HG02623 (cell line): ENCODE data around the gene DRP2.
"Not testable (repeated sequence)": the region's sequence is repeated elsewhere in the genome, so short reads cannot be mapped to it uniquely, and the experiment has no call there.

Source experiments
- ATAC-seq: cut with Tn5 transposase; IDR thresholded peaks from one replicate; pipeline ENCODE4 v1.9.1; 2021; ENCODE audit warnings: moderate library complexity; ENCODE audit not compliant: unreplicated experiment

The DRP2 gene, protein sequence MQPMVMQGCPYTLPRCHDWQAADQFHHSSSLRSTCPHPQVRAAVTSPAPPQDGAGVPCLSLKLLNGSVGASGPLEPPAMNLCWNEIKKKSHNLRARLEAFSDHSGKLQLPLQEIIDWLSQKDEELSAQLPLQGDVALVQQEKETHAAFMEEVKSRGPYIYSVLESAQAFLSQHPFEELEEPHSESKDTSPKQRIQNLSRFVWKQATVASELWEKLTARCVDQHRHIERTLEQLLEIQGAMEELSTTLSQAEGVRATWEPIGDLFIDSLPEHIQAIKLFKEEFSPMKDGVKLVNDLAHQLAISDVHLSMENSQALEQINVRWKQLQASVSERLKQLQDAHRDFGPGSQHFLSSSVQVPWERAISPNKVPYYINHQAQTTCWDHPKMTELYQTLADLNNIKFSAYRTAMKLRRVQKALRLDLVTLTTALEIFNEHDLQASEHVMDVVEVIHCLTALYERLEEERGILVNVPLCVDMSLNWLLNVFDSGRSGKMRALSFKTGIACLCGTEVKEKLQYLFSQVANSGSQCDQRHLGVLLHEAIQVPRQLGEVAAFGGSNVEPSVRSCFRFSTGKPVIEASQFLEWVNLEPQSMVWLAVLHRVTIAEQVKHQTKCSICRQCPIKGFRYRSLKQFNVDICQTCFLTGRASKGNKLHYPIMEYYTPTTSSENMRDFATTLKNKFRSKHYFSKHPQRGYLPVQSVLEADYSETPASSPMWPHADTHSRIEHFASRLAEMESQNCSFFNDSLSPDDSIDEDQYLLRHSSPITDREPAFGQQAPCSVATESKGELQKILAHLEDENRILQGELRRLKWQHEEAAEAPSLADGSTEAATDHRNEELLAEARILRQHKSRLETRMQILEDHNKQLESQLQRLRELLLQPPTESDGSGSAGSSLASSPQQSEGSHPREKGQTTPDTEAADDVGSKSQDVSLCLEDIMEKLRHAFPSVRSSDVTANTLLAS

GRCh38 chrX:101219116-101219863, at the start of gene DRP2:
DRP2 (plus strand) TSS chrX:101219786; CDS start chrX:101231648, 11,862 bp downstream.
- ATAC-seq, result no peak

DNA sequence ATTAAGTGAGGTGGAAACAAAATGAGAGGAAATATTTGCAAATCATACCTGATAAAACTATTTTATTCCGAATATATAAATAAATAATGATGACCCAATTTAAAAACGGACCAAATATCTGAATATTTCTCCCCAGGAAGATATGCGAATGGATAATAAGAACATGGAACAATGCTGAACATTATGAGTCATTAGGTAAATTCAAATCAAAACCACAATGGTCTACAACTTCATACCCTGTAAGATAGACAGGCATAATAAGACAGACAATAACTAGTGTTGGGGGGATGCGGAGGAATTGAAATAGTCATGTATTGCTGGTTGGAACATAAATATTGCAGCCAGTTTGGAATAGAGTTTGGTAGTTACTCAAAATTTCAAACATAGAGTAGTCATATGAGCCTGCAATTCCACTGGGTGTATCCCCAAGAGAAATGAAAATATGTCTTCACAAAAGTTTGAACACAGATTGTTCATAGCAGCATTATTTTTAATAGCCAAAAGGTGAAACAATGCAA, 47.6 kb upstream of the DRP2 start:
- ATAC-seq, result no peak

DNA sequence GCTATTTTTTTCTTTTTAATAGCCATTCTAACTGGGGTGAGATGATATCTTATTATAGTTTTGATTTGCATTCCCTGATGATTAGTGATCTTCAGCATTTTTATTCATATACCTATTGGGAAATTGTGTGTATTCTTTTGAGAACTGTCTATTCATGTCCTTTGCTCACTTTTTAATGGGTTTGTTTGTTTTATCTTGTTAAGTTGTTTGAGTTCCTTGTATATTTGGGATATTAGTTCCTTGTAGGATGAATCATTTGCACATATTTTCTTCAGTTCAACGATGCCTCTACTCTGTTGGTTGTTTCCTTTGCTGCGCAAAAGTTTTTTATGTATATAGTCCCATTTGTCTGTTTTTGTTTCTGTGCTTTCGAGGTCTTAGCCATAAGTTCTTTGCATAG, 43.1 kb upstream of the DRP2 start:
- ATAC-seq, result no peak

DNA sequence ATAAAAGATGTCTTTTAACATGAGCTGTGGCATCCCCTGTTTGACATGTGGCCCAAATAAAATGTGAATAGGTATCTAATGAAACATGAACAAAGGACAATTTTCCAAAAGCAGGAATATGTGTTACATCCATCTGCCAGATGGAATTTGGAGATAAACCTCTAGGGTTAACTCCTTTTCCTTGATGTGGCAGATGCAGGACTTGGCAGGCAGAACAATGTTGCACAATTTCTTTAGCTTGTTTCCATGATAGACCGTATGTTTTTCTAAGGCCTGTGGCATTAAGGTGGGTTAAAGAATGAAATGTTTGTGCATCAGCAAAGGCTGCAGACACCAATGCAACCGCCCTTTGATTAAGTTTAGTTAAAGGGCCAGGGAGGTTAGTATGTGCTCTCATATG, 34.7 kb upstream of the DRP2 start:
- ATAC-seq, result not testable (repeated sequence)

- ATAC-seq, result not testable (repeated sequence)
These were observed 31.6 kb upstream of the DRP2 start for GRCh38 chrX:101187961-101188360.

DNA sequence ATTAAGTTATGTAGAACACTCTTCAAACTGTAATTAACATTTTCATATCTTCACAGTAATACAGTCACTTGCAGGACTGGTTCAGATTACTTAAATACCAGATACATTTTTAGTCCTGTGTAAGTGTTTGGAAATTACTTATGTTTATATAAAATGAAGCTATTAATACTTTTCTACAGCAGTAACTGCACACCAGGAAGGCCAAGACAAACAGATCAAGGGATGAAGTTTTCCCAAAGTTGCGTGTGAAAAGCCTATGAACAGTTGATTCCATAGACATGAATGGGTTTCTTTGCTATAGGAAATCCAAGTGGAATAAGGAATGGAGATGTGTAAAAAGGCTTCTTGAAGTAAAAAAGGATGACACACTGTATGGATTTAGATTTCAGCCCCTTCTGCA, 28.9 kb upstream of the DRP2 start:
- ATAC-seq, result no peak

DNA sequence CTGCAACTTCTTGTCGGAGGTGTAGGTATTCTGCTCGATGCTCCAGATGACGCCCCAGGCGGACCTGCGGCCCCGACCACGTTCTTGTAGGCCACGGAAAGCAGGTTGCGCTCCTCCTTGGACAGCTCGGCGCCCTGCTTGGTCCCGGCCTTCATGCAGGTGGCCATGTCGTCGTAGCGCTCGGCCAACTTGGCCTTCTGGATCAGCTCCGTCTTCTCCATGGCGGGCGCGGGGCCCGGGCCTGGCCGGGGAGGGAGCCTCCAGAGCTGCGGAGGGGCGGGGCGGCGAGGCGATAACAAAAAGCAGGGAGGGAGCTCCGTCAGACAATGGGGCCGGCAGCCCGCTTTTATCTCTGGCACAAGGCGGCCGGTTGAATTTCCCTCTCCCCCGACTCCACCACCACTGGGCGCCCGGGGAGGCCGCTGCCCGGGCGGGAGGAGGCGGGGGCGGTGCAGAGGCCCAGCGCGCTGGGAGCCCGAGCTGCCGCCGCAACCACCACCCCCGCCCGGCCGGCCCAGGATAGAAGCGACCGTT, 28.3 kb upstream of the DRP2 start:
- ATAC-seq, result no peak

DNA sequence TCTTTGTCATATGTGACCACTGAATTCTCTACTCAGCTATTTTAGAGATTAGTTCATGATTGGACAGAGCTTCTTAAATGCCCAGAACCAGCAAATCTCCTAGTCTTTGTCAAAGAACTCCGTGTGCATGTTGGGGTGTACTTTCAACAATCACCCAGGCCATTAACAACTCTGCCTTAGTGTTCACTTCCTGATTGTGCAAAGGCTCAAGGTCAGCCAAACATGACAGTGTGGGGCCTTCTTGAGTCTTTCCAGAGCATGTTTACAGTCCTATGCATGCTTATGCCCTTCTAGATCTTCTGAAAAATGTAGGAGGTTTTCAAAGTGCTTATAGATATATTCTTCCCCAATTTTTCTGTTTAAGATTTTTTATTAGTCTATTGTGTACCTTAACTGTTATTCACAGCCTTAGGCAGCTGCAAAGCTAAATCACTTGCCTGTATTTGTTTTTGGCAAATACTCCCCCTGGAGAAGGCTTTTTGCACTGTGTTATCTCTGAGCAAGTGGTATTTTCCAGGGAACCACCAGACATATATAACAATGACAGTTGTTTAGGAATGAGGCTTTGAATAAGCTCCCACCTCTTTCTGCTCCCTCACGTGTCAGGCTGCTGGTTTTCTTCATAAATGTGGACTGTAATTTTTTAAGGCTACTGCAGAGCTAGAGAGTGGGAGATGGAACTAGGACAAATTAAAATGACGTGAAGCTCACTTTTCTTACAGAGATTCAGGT, 24.0 kb upstream of the DRP2 start:
- no peak for ATAC-seq

DNA sequence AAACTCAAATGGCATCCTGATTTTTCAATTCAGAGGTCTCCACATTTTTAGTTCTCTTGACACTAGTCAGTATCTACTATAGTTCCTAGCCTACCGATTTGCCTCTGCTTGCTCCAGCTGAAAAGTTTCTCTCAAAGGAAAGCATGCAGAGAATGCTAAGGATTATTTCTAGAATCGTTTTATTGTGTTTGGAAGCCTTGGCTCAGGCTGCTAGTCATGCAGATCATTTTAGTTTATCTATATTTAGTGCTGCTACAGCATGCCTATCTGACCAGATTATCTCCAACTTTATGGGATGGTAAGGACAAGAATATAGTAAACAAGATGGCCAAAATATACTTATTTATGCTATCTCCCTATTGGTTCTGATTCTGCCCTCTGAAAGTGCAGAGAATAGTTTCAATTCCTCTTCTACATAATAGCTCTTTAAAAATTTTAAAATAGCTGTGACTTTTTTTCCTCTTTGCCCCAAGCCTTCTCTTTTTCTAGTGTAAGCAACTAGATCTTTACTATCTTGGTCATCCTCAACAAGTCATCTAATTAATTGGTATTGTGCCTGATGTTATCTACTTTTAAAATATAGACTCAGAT, 15.7 kb upstream of the DRP2 start:
- no peak for ATAC-seq

GRCh38 chrX:101206471-101206870, 13.1 kb upstream of the DRP2 start:
- ATAC-seq, result peak; percentile 78

DNA sequence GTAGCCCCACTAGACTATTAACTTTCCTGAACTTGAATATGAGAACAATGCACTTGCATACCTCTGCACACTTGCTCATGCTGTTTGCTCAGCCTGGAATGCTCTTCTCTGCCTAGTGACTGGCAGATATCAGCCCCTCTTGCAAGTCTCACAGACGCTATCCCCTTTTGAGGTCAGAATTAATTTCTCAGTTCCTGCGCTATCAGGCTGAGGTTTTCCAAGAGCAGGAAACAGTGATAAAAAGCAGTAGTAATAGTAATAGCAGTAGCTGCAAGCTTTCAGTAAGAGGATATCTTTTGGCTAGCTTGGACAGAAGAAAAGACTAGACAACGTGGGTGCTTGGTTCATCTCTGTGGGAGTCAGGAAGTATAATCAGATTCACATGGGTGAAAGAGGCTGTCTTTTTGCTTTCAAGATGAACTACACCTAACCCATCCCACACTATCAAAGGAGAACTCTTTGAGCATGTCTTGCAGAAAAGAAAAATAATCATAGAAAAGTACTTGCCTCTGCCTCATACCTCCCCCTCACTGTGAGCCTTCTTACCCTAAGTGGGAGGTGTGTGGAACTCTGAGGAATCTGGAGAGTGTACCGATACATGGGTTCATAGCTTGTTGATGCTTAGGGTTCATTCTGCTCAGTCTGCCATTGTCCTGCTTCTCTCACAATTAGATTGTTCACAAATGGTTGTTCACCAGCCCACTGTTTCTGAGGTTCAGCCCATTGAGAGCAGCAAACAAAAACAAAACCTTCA, 11.3 kb upstream of the DRP2 start:
- peak; percentile 55 for ATAC-seq

GRCh38 chrX:101210630-101211029, 9.0 kb upstream of the DRP2 start:
- ATAC-seq, result no peak

DNA sequence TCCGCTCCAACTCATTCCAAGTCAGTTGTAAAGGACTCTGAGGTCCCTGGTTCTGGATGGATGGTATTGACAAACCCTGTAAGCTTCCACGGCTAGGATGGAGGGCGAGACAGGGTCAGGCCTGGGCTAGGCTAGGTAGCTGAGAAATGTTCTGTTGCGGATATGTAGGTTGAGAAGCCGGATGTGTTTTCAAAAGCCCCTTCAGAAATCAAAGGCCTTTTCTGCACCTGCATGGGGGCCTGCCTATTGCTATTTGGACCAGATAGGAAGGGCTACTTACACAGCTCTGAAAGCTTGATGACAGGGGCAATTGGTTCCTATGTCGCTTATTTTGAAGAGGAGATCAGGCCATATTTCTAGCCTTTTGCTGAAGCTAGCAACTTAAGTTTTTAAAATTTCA, 1.9 kb upstream of the DRP2 start:
- no peak for ATAC-seq

GRCh38 chrX:101219864-101220346, 319 bp downstream of the DRP2 start:
- ATAC-seq, result no peak

- no peak for ATAC-seq
These were observed 1.2 kb downstream of the DRP2 start for GRCh38 chrX:101220662-101221260.

GRCh38 chrX:101223226-101223625, 3.6 kb downstream of the DRP2 start:
- ATAC-seq, result no peak

- ATAC-seq, result no peak
These were observed 9.6 kb downstream of the DRP2 start for GRCh38 chrX:101229170-101229569.

- ATAC-seq, result no peak
These were observed 11.1 kb downstream of the DRP2 start for GRCh38 chrX:101230636-101231035.
